ENCODE measurements around the gene SLC2A11. TPM values are rescaled to one million over a fixed set of nuclear protein-coding genes. Genes with fewer than 3 reads are reported as not detected.

Gene SLC2A11
- total and polyA plus RNA-seq, 9 of the 15 experiments (the other 6 are each of a cell fraction or from before 2014, with no cell fraction given), result 0.44 to 2.7 (median 2.1) TPM

DNA sequence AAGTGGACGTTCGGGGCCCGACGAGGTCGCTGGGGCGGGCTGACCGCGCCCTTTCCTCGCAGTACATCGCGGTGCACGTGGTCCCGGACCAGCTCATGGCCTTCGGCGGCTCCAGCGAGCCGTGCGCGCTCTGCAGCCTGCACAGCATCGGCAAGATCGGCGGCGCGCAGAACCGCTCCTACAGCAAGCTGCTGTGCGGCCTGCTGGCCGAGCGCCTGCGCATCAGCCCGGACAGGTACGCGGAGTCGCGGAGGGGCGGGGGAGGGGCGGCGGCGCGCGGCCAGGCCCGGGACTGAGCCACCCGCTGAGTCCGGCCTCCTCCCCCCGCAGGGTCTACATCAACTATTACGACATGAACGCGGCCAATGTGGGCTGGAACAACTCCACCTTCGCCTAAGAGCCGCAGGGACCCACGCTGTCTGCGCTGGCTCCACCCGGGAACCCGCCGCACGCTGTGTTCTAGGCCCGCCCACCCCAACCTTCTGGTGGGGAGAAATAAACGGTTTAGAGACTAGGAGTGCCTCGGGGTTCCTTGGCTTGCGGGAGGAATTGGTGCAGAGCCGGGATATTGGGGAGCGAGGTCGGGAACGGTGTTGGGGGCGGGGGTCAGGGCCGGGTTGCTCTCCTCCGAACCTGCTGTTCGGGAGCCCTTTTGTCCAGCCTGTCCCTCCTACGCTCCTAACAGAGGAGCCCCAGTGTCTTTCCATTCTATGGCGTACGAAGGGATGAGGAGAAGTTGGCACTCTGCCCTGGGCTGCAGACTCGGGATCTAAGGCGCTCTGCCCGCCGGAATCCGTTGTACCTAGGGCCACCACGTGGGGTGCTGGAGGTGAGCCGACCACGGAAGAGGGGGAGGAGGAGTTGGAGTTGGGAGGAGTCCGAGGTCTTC lies 37.3 kb downstream of the SLC2A11 start (continued):
- TF ChIP-seq, protein P1, sequence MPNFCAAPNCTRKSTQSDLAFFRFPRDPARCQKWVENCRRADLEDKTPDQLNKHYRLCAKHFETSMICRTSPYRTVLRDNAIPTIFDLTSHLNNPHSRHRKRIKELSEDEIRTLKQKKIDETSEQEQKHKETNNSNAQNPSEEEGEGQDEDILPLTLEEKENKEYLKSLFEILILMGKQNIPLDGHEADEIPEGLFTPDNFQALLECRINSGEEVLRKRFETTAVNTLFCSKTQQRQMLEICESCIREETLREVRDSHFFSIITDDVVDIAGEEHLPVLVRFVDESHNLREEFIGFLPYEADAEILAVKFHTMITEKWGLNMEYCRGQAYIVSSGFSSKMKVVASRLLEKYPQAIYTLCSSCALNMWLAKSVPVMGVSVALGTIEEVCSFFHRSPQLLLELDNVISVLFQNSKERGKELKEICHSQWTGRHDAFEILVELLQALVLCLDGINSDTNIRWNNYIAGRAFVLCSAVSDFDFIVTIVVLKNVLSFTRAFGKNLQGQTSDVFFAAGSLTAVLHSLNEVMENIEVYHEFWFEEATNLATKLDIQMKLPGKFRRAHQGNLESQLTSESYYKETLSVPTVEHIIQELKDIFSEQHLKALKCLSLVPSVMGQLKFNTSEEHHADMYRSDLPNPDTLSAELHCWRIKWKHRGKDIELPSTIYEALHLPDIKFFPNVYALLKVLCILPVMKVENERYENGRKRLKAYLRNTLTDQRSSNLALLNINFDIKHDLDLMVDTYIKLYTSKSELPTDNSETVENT (CRISPR knock-in tag; IDR thresholded peaks at IDR 0.05), result peak; percentile 27; the same call in 1 of the 2 replicates
- TF ChIP-seq, protein P2, sequence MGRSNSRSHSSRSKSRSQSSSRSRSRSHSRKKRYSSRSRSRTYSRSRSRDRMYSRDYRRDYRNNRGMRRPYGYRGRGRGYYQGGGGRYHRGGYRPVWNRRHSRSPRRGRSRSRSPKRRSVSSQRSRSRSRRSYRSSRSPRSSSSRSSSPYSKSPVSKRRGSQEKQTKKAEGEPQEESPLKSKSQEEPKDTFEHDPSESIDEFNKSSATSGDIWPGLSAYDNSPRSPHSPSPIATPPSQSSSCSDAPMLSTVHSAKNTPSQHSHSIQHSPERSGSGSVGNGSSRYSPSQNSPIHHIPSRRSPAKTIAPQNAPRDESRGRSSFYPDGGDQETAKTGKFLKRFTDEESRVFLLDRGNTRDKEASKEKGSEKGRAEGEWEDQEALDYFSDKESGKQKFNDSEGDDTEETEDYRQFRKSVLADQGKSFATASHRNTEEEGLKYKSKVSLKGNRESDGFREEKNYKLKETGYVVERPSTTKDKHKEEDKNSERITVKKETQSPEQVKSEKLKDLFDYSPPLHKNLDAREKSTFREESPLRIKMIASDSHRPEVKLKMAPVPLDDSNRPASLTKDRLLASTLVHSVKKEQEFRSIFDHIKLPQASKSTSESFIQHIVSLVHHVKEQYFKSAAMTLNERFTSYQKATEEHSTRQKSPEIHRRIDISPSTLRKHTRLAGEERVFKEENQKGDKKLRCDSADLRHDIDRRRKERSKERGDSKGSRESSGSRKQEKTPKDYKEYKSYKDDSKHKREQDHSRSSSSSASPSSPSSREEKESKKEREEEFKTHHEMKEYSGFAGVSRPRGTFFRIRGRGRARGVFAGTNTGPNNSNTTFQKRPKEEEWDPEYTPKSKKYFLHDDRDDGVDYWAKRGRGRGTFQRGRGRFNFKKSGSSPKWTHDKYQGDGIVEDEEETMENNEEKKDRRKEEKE (IDR thresholded peaks at IDR 0.05; ENCODE audit: borderline replicate concordance in 1 of 2, control insufficient read depth in 1 of 2, low read depth in 2 of 2, low read length in 1 of 2), result no peak
- TF ChIP-seq KLF13 (tag; IDR thresholded peaks at IDR 0.05; ENCODE audit: borderline replicate concordance, low read depth), result no peak
- no peak for TF ChIP-seq TCF15 (CRISPR knock-in tag; IDR thresholded peaks at IDR 0.05)
- TF ChIP-seq TSHZ1 (CRISPR knock-in tag; IDR thresholded peaks at IDR 0.05), result no peak
- TF ChIP-seq ZNF583 (CRISPR knock-in tag; IDR thresholded peaks at IDR 0.05), result 0 out of 2 replicates have a peak, but pooled peaks have one; percentile 37
- peak; percentile 42 for TF ChIP-seq ZNF592 (IDR thresholded peaks at IDR 0.05)
- no peak for TF ChIP-seq NR4A1 (CRISPR knock-in tag; IDR thresholded peaks at IDR 0.05)
- no peak for TF ChIP-seq NR4A1 (tag; IDR thresholded peaks at IDR 0.05)
- no peak for TF ChIP-seq SOX6 (IDR thresholded peaks at IDR 0.05)
- TF ChIP-seq TEAD4 (IDR thresholded peaks at IDR 0.05; ENCODE audit: low read length), result no peak
- TF ChIP-seq TEAD4 (CRISPR knock-in tag; IDR thresholded peaks at IDR 0.05; ENCODE audit: borderline replicate concordance), result no peak
